Activated CD8-positive, alpha-beta memory T cell treated with anti-CD3 and anti-CD28 coated beads, Interleukin-2, amount 50 U/mL, for 24 hours (primary cell): Measurements from ENCODE around the gene FGF5.
"Not testable (repeated sequence)": the region's sequence is repeated elsewhere in the genome, so short reads cannot be mapped to it uniquely, and the experiment has no call there.

Source experiments
- DNase-seq: peaks from one replicate; pipeline ENCODE4 v3.0.0-alpha.2; 2020; ENCODE audit errors: extremely low read depth

The FGF5 gene

GRCh38 chr4:80295336-80295735 is 28.9 kb downstream of the FGF5 start:
- DNase-seq, result no peak

- no peak for DNase-seq
Observed at GRCh38 chr4:80295826-80296225, 29.4 kb downstream of the FGF5 start.

GRCh38 chr4:80301884-80302283 is 35.4 kb downstream of the FGF5 start:
- no peak for DNase-seq

- no peak for DNase-seq
Observed at GRCh38 chr4:80302616-80303223, 36.3 kb downstream of the FGF5 start.

- DNase-seq, result no peak
Observed at GRCh38 chr4:80305466-80305865, 39.0 kb downstream of the FGF5 start.

GRCh38 chr4:80306260-80306659 is 39.8 kb downstream of the FGF5 start:
- DNase-seq, result no peak

GRCh38 chr4:80307183-80307735 is 40.8 kb downstream of the FGF5 start:
- DNase-seq, result no peak

- no peak for DNase-seq
Observed at GRCh38 chr4:80307774-80308465, 41.5 kb downstream of the FGF5 start.

GRCh38 chr4:80308466-80308822 is 42.0 kb downstream of the FGF5 start:
- no peak for DNase-seq

- no peak for DNase-seq
Observed at GRCh38 chr4:80309294-80310004, 43.0 kb downstream of the FGF5 start.

GRCh38 chr4:80311130-80311529 is 44.7 kb downstream of the FGF5 start:
- DNase-seq, result no peak

- DNase-seq, result no peak
Observed at GRCh38 chr4:80312124-80312523, 45.7 kb downstream of the FGF5 start.

GRCh38 chr4:80313627-80314026 is 47.2 kb downstream of the FGF5 start:
- no peak for DNase-seq

- DNase-seq, result not testable (repeated sequence)
Observed at GRCh38 chr4:80315848-80316247, 49.4 kb downstream of the FGF5 start.

GRCh38 chr4:80321341-80321740 is 54.9 kb downstream of the FGF5 start:
- no peak for DNase-seq

GRCh38 chr4:80321776-80322175 is 55.3 kb downstream of the FGF5 start:
- DNase-seq, result no peak

GRCh38 chr4:80322716-80323115 is 56.3 kb downstream of the FGF5 start:
- no peak for DNase-seq

GRCh38 chr4:80324171-80324570 is 57.7 kb downstream of the FGF5 start:
- no peak for DNase-seq

- no peak for DNase-seq
Observed at GRCh38 chr4:80331693-80332092, 65.2 kb downstream of the FGF5 start.

- DNase-seq, result no peak
Observed at GRCh38 chr4:80333121-80333520, 66.7 kb downstream of the FGF5 start.

GRCh38 chr4:80334568-80334967 is 68.1 kb downstream of the FGF5 start:
- no peak for DNase-seq

GRCh38 chr4:80335226-80335553 is 68.7 kb downstream of the FGF5 start:
- DNase-seq, result no peak
